ENCODE measurements around the gene SIVA1. TPM values are rescaled to one million over a fixed set of nuclear protein-coding genes. Genes with fewer than 3 reads are reported as not detected.

Gene SIVA1
- total RNA-seq, 1 experiment from 2014 or later: 105 TPM

- DNase-seq: no peak
- intact Hi-C loops (cut with micrococcal nuclease; ENCODE audit: unreplicated experiment): no loop called here
- Histone ChIP-seq H3K36me3 (ENCODE audit: control insufficient read depth, insufficient read depth, low read length) (no peaks in the 10 kb centered on the region), H3K4me3 (ENCODE audit: low read depth, low read length) (no peak overlapping the region), H3K27me3 (replicated peaks; ENCODE audit: control insufficient read depth, insufficient read depth, low read length) (no peaks in the 10 kb centered on the region), H3K4me1 (no peaks in the 10 kb centered on the region), H3K9me3 (no peaks in the 10 kb centered on the region)
- Mint-ChIP-seq H3K36me3 (ENCODE audit: insufficient read depth, unreplicated experiment) (peaks cover 10% of the 10 kb centered on the region), H3K4me1 (ENCODE audit: low read depth, unreplicated experiment) (no peaks in the 10 kb centered on the region), H3K27me3 (ENCODE audit: insufficient read depth, unreplicated experiment) (no peaks in the 10 kb centered on the region), H3K4me3 (ENCODE audit: unreplicated experiment) (no peak overlapping the region), H3K27ac (ENCODE audit: unreplicated experiment) (no peak overlapping the region), H3K9me3 (ENCODE audit: unreplicated experiment) (no peaks in the 10 kb centered on the region)
- no TSS peak for BruUV-seq (replicated peaks)
- ChIA-PET CTCF (no interaction called here), POLR2A (no interaction called here)
- no peak for TF ChIP-seq CTCF (IDR thresholded peaks at IDR 0.05; ENCODE audit: insufficient read depth in 1 of 2, low read depth in 1 of 2, low read length in 1 of 2, severe bottlenecking in 1 of 2, unreplicated experiment in 1 of 2)
These were observed 34.8 kb downstream of the SIVA1 start for GRCh38 chr14:104787736-104788135.

GRCh38 chr14:104788161-104788818 is 35.3 kb downstream of the SIVA1 start:
- no peaks in the 10 kb centered on the region for H3K9me3 Mint-ChIP-seq (ENCODE audit: unreplicated experiment)
- intact Hi-C loops (cut with micrococcal nuclease; ENCODE audit: unreplicated experiment): no loop called here
- CTCF ChIA-PET: no interaction called here
- TF ChIP-seq CTCF (IDR thresholded peaks at IDR 0.05; ENCODE audit: insufficient read depth in 1 of 2, low read depth in 1 of 2, low read length in 1 of 2, severe bottlenecking in 1 of 2, unreplicated experiment in 1 of 2): no peak
- H3K4me1 Mint-ChIP-seq (ENCODE audit: low read depth, unreplicated experiment): no peaks in the 10 kb centered on the region
- no peaks in the 10 kb centered on the region for H3K36me3 ChIP-seq (ENCODE audit: control insufficient read depth, insufficient read depth, low read length)
- no peak overlapping the region for H3K4me3 ChIP-seq (ENCODE audit: low read depth, low read length)
- POLR2A ChIA-PET: no interaction called here
- BruUV-seq (replicated peaks): no TSS peak
- H3K27ac Mint-ChIP-seq (ENCODE audit: unreplicated experiment): no peak overlapping the region
- H3K9me3 ChIP-seq: no peaks in the 10 kb centered on the region
- H3K4me3 Mint-ChIP-seq (ENCODE audit: unreplicated experiment): no peak overlapping the region
- no peaks in the 10 kb centered on the region for H3K4me1 ChIP-seq
- peaks cover 10% of the 10 kb centered on the region for H3K36me3 Mint-ChIP-seq (ENCODE audit: insufficient read depth, unreplicated experiment)
- no peak for DNase-seq
- H3K27me3 ChIP-seq (replicated peaks; ENCODE audit: control insufficient read depth, insufficient read depth, low read length): no peaks in the 10 kb centered on the region
- H3K27me3 Mint-ChIP-seq (ENCODE audit: insufficient read depth, unreplicated experiment): no peaks in the 10 kb centered on the region

GRCh38 chr14:104788873-104789663 is 36.1 kb downstream of the SIVA1 start:
- Mint-ChIP-seq H3K4me3 (ENCODE audit: unreplicated experiment) (no peak overlapping the region), H3K36me3 (ENCODE audit: insufficient read depth, unreplicated experiment) (peaks cover 10% of the 10 kb centered on the region), H3K4me1 (ENCODE audit: low read depth, unreplicated experiment) (no peaks in the 10 kb centered on the region), H3K27ac (ENCODE audit: unreplicated experiment) (no peak overlapping the region), H3K27me3 (ENCODE audit: insufficient read depth, unreplicated experiment) (no peaks in the 10 kb centered on the region), H3K9me3 (ENCODE audit: unreplicated experiment) (no peaks in the 10 kb centered on the region)
- Histone ChIP-seq H3K36me3 (ENCODE audit: control insufficient read depth, insufficient read depth, low read length) (no peaks in the 10 kb centered on the region), H3K4me1 (peaks cover 4% of the 10 kb centered on the region; the same call in 1 of the 2 replicates), H3K27me3 (replicated peaks; ENCODE audit: control insufficient read depth, insufficient read depth, low read length) (no peaks in the 10 kb centered on the region), H3K4me3 (ENCODE audit: low read depth, low read length) (no peak overlapping the region), H3K9me3 (no peaks in the 10 kb centered on the region)
- DNase-seq: no peak
- intact Hi-C loops (cut with micrococcal nuclease; ENCODE audit: unreplicated experiment): no loop called here
- POLR2A ChIA-PET: no interaction called here
- no TSS peak for BruUV-seq (replicated peaks)
- TF ChIP-seq CTCF (IDR thresholded peaks at IDR 0.05; ENCODE audit: insufficient read depth in 1 of 2, low read depth in 1 of 2, low read length in 1 of 2, severe bottlenecking in 1 of 2, unreplicated experiment in 1 of 2): no peak
- CTCF ChIA-PET: no interaction called here
